Upper lobe of left lung (tissue), 6 donors: ENCODE data around the gene POU3F2. TPM values are rescaled to one million over a fixed set of nuclear protein-coding genes. Genes with fewer than 3 reads are reported as not detected.

ENCODE experiments used
- ATAC-seq, 2 donors: fragments of 200-7000 bp; cut with Tn5 transposase; one replicate each; pipeline ENCODE4 v1.9.1; 2022; ENCODE audit warnings: mild to moderate bottlenecking in 2 of 2, moderate library complexity in 2 of 2; ENCODE audit not compliant: low FRiP score in 2 of 2
- DNase-seq, 2 donors: peaks; one replicate each; pipeline ENCODE4 v3.0.0-alpha.2; 2019 to 2020
- H3K27ac ChIP-seq, 4 donors: fragments of 200-600 bp; sonication (generic); one replicate each; pipeline ENCODE4 v1.5.1; 2016 to 2019
- H3K27me3 ChIP-seq, 4 donors: fragments of 200-600 bp; sonication (generic); one replicate each; pipeline ENCODE4 v1.5.1; 2017 to 2019
- H3K36me3 ChIP-seq, 4 donors: fragments of 200-600 bp; sonication (generic); one replicate each; pipeline ENCODE4 v1.5.1; 2016 to 2019
- H3K4me1 ChIP-seq, 4 donors: fragments of 200-600 bp; sonication (generic); one replicate each; pipeline ENCODE4 v1.5.1; 2018 to 2019
- H3K4me3 ChIP-seq, 4 donors: fragments of 200-600 bp; sonication (generic); one replicate each; pipeline ENCODE4 v1.5.1; 2017 to 2019; ENCODE audit warnings: mild to moderate bottlenecking in 2 of 4, moderate library complexity in 1 of 4
- H3K9me3 ChIP-seq, 4 donors: fragments of 200-600 bp; sonication (generic); one replicate each; pipeline ENCODE4 v1.5.1; 2018 to 2019
- CTCF ChIP-seq, 6 experiments: fragments of 450-650 bp in 4 of 6; fragments of 200-600 bp in 2 of 6; sonication (generic) in 2 of 6; IDR thresholded peaks; one replicate each; pipeline ENCODE4 v1.5.1; 2016 to 2019; ENCODE audit warnings: antibody characterized with exemption in 6 of 6
- EP300 ChIP-seq, 4 donors: sonication (generic); formaldehyde crosslinking; IDR thresholded peaks; one replicate each; pipeline ENCODE4 v1.5.1; 2017; ENCODE audit warnings: antibody characterized with exemption in 4 of 4, control low read depth in 2 of 4
- POLR2A ChIP-seq, 4 donors: fragments of 450-650 bp; IDR thresholded peaks; one replicate each; pipeline ENCODE4 v1.5.1; 2016 to 2017; ENCODE audit warnings: antibody characterized with exemption in 4 of 4, mild to moderate bottlenecking in 2 of 4
- POLR2AphosphoS5 ChIP-seq, 2 donors: sonication (generic); formaldehyde crosslinking; IDR thresholded peaks; one replicate each; pipeline ENCODE4 v1.5.1; 2017; ENCODE audit warnings: antibody characterized with exemption in 2 of 2
- WGBS, 2 donors: methylation state at CpG; one replicate each; pipeline ENCODE4 v1.1.5; 2017 to 2018; 5-methylcytosine and 5-hydroxymethylcytosine counted together
- total RNA-seq, 6 donors: library from RNA; depleted of rRNA in 4 of 6; stranded (reverse); fragments of >200 nt in 4 of 6; gene quantifications; one replicate each; pipeline versions ENCODE4 v1.1.0 to v1.2.1, GENCODE V29; 2016 to 2021
- donor health status: DM: no; HTN: no; CAD: no; lungs with moderate emphysema.
- donor health status: DM: no; HTN: yes; CAD: no; lungs with severe emphysema.

The POU3F2 gene
- total RNA-seq, 6 donors from 2014 or later, result not detected

DNA sequence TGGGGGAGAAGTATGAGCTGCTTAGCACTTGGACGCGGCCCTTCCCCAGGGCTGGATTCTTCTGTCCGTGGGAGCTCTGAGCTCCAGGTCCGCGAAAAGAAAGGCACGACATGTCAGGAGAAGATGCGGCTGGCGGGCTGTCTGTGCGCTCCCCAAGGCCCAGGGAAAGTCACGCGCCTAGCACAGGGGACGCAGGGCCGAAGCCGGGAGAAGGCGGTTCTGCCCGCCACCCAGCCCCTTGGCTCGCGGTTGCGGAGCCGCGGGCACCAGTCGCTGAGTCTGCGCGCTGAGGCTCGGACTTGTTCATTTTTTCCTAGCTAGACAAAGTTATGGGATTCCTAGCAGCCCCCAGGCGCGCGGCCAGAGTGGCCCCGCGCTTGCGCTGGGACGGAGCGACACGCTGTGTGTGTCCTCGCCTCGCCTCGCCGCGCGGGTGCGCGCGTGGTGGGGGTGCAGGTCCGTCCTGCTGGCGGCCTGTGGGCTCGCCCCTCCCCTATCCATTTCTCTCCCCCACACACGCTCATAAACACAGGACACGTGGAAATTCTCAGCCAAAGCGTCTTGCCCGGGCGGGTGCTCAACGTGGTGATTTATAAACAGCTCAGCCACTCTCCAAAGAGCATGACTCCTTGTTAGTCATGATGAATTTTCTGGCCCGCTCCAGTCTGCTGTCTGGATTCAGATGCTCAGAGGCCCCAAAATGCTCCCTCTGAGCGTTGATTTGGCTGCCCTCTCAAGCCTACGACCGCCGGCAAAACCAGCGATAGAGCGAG, 1.9 kb upstream of the POU3F2 start:
- H3K4me3 ChIP-seq, result peak overlapping the region in 3 of 4 donors; percentile 50 to 58 (median 58)
- peak in 1 of 2 donors; percentile 87 for DNase-seq

DNA sequence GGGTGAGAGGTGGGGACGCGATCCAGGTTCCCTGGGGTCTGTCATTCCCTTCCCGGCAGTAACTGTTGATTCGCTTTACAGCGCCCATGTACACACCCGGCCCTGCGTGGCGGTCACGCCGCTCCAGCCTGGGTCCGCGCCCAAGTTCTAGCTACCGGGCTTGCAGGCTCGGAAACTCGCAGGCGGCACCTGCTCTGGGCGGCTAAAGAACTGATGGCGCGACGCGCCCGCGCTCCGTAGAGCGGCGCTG, 1.4 kb upstream of the POU3F2 start:
- Histone ChIP-seq H3K27me3 (peaks cover 2 to 78% (median 41%) of the 10 kb centered on the region in 4 donors), H3K4me3 (peak overlapping the region in 3 of 4 donors; percentile 50 to 58 (median 58)), H3K4me1 (peaks cover 47 to 74% (median 53%) of the 10 kb centered on the region in 4 donors), H3K9me3 (no peaks in the 10 kb centered on the region), H3K36me3 (no peaks in the 10 kb centered on the region), H3K27ac (no peak overlapping the region)
- DNase-seq, result peak in 1 of 2 donors; percentile 89
- 0 to 5% methylated on average over 7 to 26 of the region's 26 CpGs for WGBS, 2 donors
- peak in 1 of 2 donors; percentile 57 for ATAC-seq
- TF ChIP-seq POLR2A (IDR thresholded peaks at IDR 0.05), result no peak
- TF ChIP-seq EP300 (IDR thresholded peaks at IDR 0.05), result no peak
- TF ChIP-seq CTCF (IDR thresholded peaks at IDR 0.05), result no peak
- no peak for TF ChIP-seq POLR2AphosphoS5 (IDR thresholded peaks at IDR 0.05)

More for the DNA sequence above, 1.9 kb upstream of the POU3F2 start:
- no peaks in the 10 kb centered on the region for H3K9me3 ChIP-seq
- no peaks in the 10 kb centered on the region for H3K36me3 ChIP-seq
- TF ChIP-seq EP300 (IDR thresholded peaks at IDR 0.05) (no peak), POLR2A (IDR thresholded peaks at IDR 0.05) (no peak), POLR2AphosphoS5 (IDR thresholded peaks at IDR 0.05) (no peak), CTCF (IDR thresholded peaks at IDR 0.05) (no peak)
- ATAC-seq, result peak in 1 of 2 donors; percentile 68
- peaks cover 52 to 77% (median 58%) of the 10 kb centered on the region in 4 donors for H3K4me1 ChIP-seq
- peaks cover 0 to 79% (median 40%) of the 10 kb centered on the region in 4 donors for H3K27me3 ChIP-seq
- WGBS, 2 donors, result 4 to 6% methylated on average over 24 to 56 of the region's 59 CpGs
- no peak overlapping the region for H3K27ac ChIP-seq

DNA sequence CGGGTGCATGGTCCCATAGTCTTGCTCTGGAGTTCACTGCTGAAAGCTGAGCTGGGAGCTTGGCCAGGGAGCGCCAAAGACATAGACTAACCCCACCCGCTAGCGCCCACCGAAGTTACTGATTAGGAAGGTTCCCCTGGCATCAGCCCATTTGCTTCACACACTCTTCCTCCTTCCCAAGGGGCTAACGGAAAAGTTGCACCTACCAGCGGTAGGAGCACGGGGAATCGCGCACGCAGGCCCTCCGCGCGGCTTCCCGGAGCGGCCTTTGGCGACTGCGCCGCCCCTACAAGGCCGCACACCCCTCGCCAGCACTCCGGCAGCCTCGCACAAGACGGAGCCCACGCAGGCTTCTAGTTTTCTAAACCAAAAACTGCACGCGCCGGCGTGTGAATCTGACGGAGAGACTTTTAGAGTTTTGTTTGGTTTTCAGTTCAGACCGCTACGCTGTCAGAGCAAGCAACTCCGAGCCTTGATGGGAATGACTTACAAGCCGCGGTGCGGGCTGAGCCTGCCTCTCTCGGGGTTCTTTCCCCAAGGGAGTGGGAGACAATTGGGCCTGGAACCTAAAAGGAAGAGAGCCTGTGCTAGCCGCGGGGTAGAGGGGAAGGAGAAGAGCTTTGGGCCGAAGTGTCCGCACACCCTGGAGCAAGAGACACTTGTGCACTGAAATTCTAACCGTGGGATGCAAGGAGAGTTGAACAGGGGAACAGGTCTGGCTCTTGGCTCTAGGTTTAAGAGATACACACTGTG, 891 bp upstream of the POU3F2 start:
- Histone ChIP-seq H3K36me3 (no peaks in the 10 kb centered on the region), H3K27me3 (peaks cover 2 to 78% (median 40%) of the 10 kb centered on the region in 4 donors), H3K9me3 (no peaks in the 10 kb centered on the region), H3K4me3 (peak overlapping the region; percentile 9 to 58 (median 54)), H3K27ac (no peak overlapping the region), H3K4me1 (peaks cover 45 to 71% (median 52%) of the 10 kb centered on the region in 4 donors)
- ATAC-seq, result peak; percentile 34 to 52
- DNase-seq, result peak in 1 of 2 donors; percentile 82
- TF ChIP-seq POLR2AphosphoS5 (IDR thresholded peaks at IDR 0.05), result no peak
- no peak for TF ChIP-seq EP300 (IDR thresholded peaks at IDR 0.05)
- TF ChIP-seq POLR2A (IDR thresholded peaks at IDR 0.05), result no peak
- TF ChIP-seq CTCF (IDR thresholded peaks at IDR 0.05), result no peak
- WGBS, 2 donors, result 0 to 2% methylated on average over 22 to 41 of the region's 42 CpGs

DNA sequence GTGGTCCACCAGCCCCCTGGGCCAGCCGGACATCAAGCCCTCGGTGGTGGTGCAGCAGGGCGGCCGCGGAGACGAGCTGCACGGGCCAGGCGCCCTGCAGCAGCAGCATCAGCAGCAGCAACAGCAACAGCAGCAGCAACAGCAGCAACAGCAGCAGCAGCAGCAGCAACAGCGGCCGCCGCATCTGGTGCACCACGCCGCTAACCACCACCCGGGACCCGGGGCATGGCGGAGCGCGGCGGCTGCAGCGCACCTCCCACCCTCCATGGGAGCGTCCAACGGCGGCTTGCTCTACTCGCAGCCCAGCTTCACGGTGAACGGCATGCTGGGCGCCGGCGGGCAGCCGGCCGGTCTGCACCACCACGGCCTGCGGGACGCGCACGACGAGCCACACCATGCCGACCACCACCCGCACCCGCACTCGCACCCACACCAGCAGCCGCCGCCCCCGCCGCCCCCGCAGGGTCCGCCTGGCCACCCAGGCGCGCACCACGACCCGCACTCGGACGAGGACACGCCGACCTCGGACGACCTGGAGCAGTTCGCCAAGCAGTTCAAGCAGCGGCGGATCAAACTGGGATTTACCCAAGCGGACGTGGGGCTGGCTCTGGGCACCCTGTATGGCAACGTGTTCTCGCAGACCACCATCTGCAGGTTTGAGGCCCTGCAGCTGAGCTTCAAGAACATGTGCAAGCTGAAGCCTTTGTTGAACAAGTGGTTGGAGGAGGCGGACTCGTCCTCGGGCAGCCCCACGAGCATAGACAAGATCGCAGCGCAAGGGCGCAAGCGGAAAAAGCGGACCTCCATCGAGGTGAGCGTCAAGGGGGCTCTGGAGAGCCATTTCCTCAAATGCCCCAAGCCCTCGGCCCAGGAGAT, 1.0 kb downstream of the POU3F2 start:
- no peak overlapping the region for H3K27ac ChIP-seq
- peaks cover 2 to 79% (median 41%) of the 10 kb centered on the region in 4 donors for H3K27me3 ChIP-seq
- H3K9me3 ChIP-seq, result no peaks in the 10 kb centered on the region
- ATAC-seq (no peak), DNase-seq (peak in 1 of 2 donors; percentile 84)
- TF ChIP-seq POLR2A (IDR thresholded peaks at IDR 0.05) (no peak), POLR2AphosphoS5 (IDR thresholded peaks at IDR 0.05) (no peak), CTCF (IDR thresholded peaks at IDR 0.05) (no peak)
- H3K4me3 ChIP-seq, result peak overlapping the region in 3 of 4 donors; percentile 50 to 58 (median 58)
- H3K36me3 ChIP-seq, result no peaks in the 10 kb centered on the region
- peaks cover 45 to 62% (median 50%) of the 10 kb centered on the region in 4 donors for H3K4me1 ChIP-seq
- 6 to 10% methylated on average over 12 to 28 of the region's 76 CpGs for WGBS, 2 donors
